Loucy (cell line): ENCODE results near the gene CFC1.
"Not testable (repeated sequence)": the region's sequence is repeated elsewhere in the genome, so short reads cannot be mapped to it uniquely, and the experiment has no call there.

Experiments
- CTCF ChIP-seq: fragments of 200-600 bp; sonication (generic); conservative IDR thresholded peaks from 2 replicates; pipeline ENCODE4 v1.5.1; 2014; ENCODE audit warnings: mild to moderate bottlenecking, antibody characterized with exemption, low read length
- EZH2phosphoT487 ChIP-seq: fragments of 200-600 bp; IDR thresholded peaks from 2 replicates; pipeline ENCODE4 v1.6.1; 2018; ENCODE audit warnings: antibody characterized with exemption, mild to moderate bottlenecking, moderate library complexity, borderline replicate concordance

GRCh38 chr2:130590170-130590841 lies 9.1 kb downstream of the CFC1 start:
- TF ChIP-seq CTCF, EZH2phosphoT487: not testable (repeated sequence)
